ENCODE data around the gene SLC2A3. TPM values are rescaled to one million over a fixed set of nuclear protein-coding genes. Genes with fewer than 3 reads are reported as not detected.
"Not testable (repeated sequence)": the region's sequence is repeated elsewhere in the genome, so short reads cannot be mapped to it uniquely, and the experiment has no call there.

The SLC2A3 gene
- total RNA-seq, 2 experiments from 2014 or later = 310 to 315 TPM

- CTCF ChIA-PET = interaction anchor here (0.6 to 3.3 kb wide), 9 partner anchors 10 to 330 kb away, joined by 3 to 47 read pairs (median 3); partner anchors contain the start of gene SLC2A3
- Mint-ChIP-seq H3K27me3 (no peaks in the 10 kb centered on the region), H3K36me3 (peaks cover 12% of the 10 kb centered on the region), H3K9me3 (no peaks in the 10 kb centered on the region), H3K27ac (peak overlapping the region; percentile 98), H3K4me3 (peak overlapping the region; percentile 77), H3K4me1 (ENCODE audit: low read depth) (peaks cover 34% of the 10 kb centered on the region)
- DNase-seq = peak; percentile 92
- intact Hi-C loops (cut with micrococcal nuclease) = loop anchor here (1.0 kb wide), 4 partner anchors 10 to 56 kb away; partner anchors contain the start of gene SLC2A3
- POLR2A ChIA-PET = interaction anchor here (0.7 to 11.1 kb wide), 12 partner anchors 11 to 112 kb away, joined by 3 to 185 read pairs (median 4); partner anchors contain the start of gene SLC2A3
These were observed 34.7 kb upstream of the SLC2A3 start for GRCh38 chr12:7970475-7971252.

- intact Hi-C loops (cut with micrococcal nuclease) = no loop called here
- ChIA-PET CTCF (interaction anchor here (1.2 kb wide), 1 partner anchor 33 kb away, joined by 3 read pairs; no protein-coding TSS in a partner anchor), POLR2A (interaction anchor here (0.6 to 11.1 kb wide), 2 partner anchors 32 to 1177 kb away, joined by 3 to 185 read pairs; partner anchors contain the start of genes CD4 and SLC2A3)
- peaks cover 16% of the 10 kb centered on the region for H3K36me3 Mint-ChIP-seq
- DNase-seq = peak; percentile 61
- H3K9me3 Mint-ChIP-seq = no peaks in the 10 kb centered on the region
- H3K27me3 Mint-ChIP-seq = no peaks in the 10 kb centered on the region
- H3K4me3 Mint-ChIP-seq = peak overlapping the region; percentile 54
- H3K4me1 Mint-ChIP-seq (ENCODE audit: low read depth) = peaks cover 32% of the 10 kb centered on the region
- H3K27ac Mint-ChIP-seq = peak overlapping the region; percentile 65
These were observed 30.6 kb upstream of the SLC2A3 start for GRCh38 chr12:7966563-7966962.

- DNase-seq; H3K27me3 Mint-ChIP-seq; H3K9me3 Mint-ChIP-seq; H3K4me3 Mint-ChIP-seq; H3K27ac Mint-ChIP-seq; intact Hi-C loops (cut with micrococcal nuclease): not testable (repeated sequence)
- Mint-ChIP-seq H3K4me1 (ENCODE audit: low read depth) (peaks cover 28% of the 10 kb centered on the region), H3K36me3 (peaks cover 11% of the 10 kb centered on the region)
- CTCF ChIA-PET = interaction anchor here (0.6 to 2.1 kb wide), 3 partner anchors 30 to 119 kb away, joined by 3 to 12 read pairs (median 3); no protein-coding TSS in a partner anchor
- POLR2A ChIA-PET = interaction anchor here (0.5 to 11.1 kb wide), 2 partner anchors 30 to 1451 kb away, joined by 3 to 185 read pairs; partner anchors contain the start of gene SLC2A3
These were observed 28.7 kb upstream of the SLC2A3 start for GRCh38 chr12:7964669-7965068.

GRCh38 chr12:7961395-7962178, 25.6 kb upstream of the SLC2A3 start:
- H3K27ac Mint-ChIP-seq = peak overlapping the region; percentile 74
- intact Hi-C loops (cut with micrococcal nuclease) = no loop called here
- H3K27me3 Mint-ChIP-seq = no peaks in the 10 kb centered on the region
- no peak for DNase-seq
- H3K9me3 Mint-ChIP-seq = no peaks in the 10 kb centered on the region
- peaks cover 33% of the 10 kb centered on the region for H3K4me1 Mint-ChIP-seq (ENCODE audit: low read depth)
- peaks cover 4% of the 10 kb centered on the region for H3K36me3 Mint-ChIP-seq
- ChIA-PET POLR2A (interaction anchor here (1.2 to 6.9 kb wide), 7 partner anchors 9 to 66 kb away, joined by 4 to 254 read pairs (median 5); partner anchors contain the start of gene SLC2A3), CTCF (interaction anchor here (0.6 to 4.6 kb wide), 8 partner anchors 9 to 120 kb away, joined by 3 to 161 read pairs (median 8); partner anchors contain the start of genes C3AR1 and SLC2A3)
- H3K4me3 Mint-ChIP-seq = peak overlapping the region; percentile 87

GRCh38 chr12:7959701-7960121, 23.7 kb upstream of the SLC2A3 start:
- CTCF ChIA-PET = interaction anchor here (1.1 to 4.6 kb wide), 6 partner anchors 11 to 123 kb away, joined by 3 to 161 read pairs (median 20); partner anchors contain the start of gene SLC2A3
- Mint-ChIP-seq H3K4me1 (ENCODE audit: low read depth) (peaks cover 33% of the 10 kb centered on the region), H3K9me3 (no peaks in the 10 kb centered on the region), H3K27ac (peak overlapping the region; percentile 94), H3K27me3 (no peaks in the 10 kb centered on the region), H3K4me3 (peak overlapping the region; percentile 87), H3K36me3 (peaks cover 4% of the 10 kb centered on the region)
- POLR2A ChIA-PET = interaction anchor here (1.1 to 6.9 kb wide), 6 partner anchors 11 to 67 kb away, joined by 3 to 254 read pairs (median 8); partner anchors contain the start of gene SLC2A3
- peak; percentile 68 for DNase-seq
- intact Hi-C loops (cut with micrococcal nuclease) = loop anchor here (1.0 kb wide), 4 partner anchors 12 to 67 kb away; partner anchors contain the start of gene SLC2A3

- ChIA-PET POLR2A (interaction anchor here (1.6 to 6.9 kb wide), 4 partner anchors 11 to 68 kb away, joined by 5 to 254 read pairs (median 36); partner anchors contain the start of gene SLC2A3), CTCF (interaction anchor here (1.1 to 4.6 kb wide), 5 partner anchors 11 to 123 kb away, joined by 3 to 161 read pairs (median 31); partner anchors contain the start of gene SLC2A3)
- no peak for DNase-seq
- peak overlapping the region; percentile 87 for H3K4me3 Mint-ChIP-seq
- no peaks in the 10 kb centered on the region for H3K9me3 Mint-ChIP-seq
- intact Hi-C loops (cut with micrococcal nuclease) = no loop called here
- H3K27ac Mint-ChIP-seq = peak overlapping the region; percentile 94
- H3K36me3 Mint-ChIP-seq = peaks cover 2% of the 10 kb centered on the region
- H3K4me1 Mint-ChIP-seq (ENCODE audit: low read depth) = peaks cover 33% of the 10 kb centered on the region
- no peaks in the 10 kb centered on the region for H3K27me3 Mint-ChIP-seq
These were observed 23.3 kb upstream of the SLC2A3 start for GRCh38 chr12:7959278-7959677.

GRCh38 chr12:7954877-7955276, 18.9 kb upstream of the SLC2A3 start:
- POLR2A ChIA-PET; H3K27ac Mint-ChIP-seq; H3K27me3 Mint-ChIP-seq; H3K9me3 Mint-ChIP-seq; H3K4me3 Mint-ChIP-seq; DNase-seq; CTCF ChIA-PET; H3K36me3 Mint-ChIP-seq; intact Hi-C loops (cut with micrococcal nuclease): not testable (repeated sequence)
- peaks cover 20% of the 10 kb centered on the region for H3K4me1 Mint-ChIP-seq (ENCODE audit: low read depth)

- peaks cover 16% of the 10 kb centered on the region for H3K4me1 Mint-ChIP-seq (ENCODE audit: low read depth)
- POLR2A ChIA-PET; H3K4me3 Mint-ChIP-seq; CTCF ChIA-PET; H3K9me3 Mint-ChIP-seq; H3K27ac Mint-ChIP-seq; intact Hi-C loops (cut with micrococcal nuclease); H3K36me3 Mint-ChIP-seq; DNase-seq; H3K27me3 Mint-ChIP-seq: not testable (repeated sequence)
These were observed 18.4 kb upstream of the SLC2A3 start for GRCh38 chr12:7954418-7954817.

GRCh38 chr12:7953912-7954311, 17.9 kb upstream of the SLC2A3 start:
- H3K9me3 Mint-ChIP-seq; CTCF ChIA-PET; H3K4me3 Mint-ChIP-seq; H3K36me3 Mint-ChIP-seq; intact Hi-C loops (cut with micrococcal nuclease); POLR2A ChIA-PET; H3K27me3 Mint-ChIP-seq; DNase-seq; H3K27ac Mint-ChIP-seq: not testable (repeated sequence)
- peaks cover 11% of the 10 kb centered on the region for H3K4me1 Mint-ChIP-seq (ENCODE audit: low read depth)

GRCh38 chr12:7951671-7952070, 15.7 kb upstream of the SLC2A3 start:
- POLR2A ChIA-PET = no interaction called here
- intact Hi-C loops (cut with micrococcal nuclease) = no loop called here
- Mint-ChIP-seq H3K4me3 (no peak overlapping the region), H3K36me3 (no peaks in the 10 kb centered on the region), H3K27me3 (no peaks in the 10 kb centered on the region), H3K4me1 (ENCODE audit: low read depth) (no peaks in the 10 kb centered on the region), H3K9me3 (no peaks in the 10 kb centered on the region), H3K27ac (no peak overlapping the region)
- DNase-seq = no peak
- CTCF ChIA-PET = no interaction called here

- H3K9me3 Mint-ChIP-seq; H3K27me3 Mint-ChIP-seq; H3K27ac Mint-ChIP-seq; H3K4me1 Mint-ChIP-seq (ENCODE audit: low read depth); H3K4me3 Mint-ChIP-seq; DNase-seq; H3K36me3 Mint-ChIP-seq; POLR2A ChIA-PET; intact Hi-C loops (cut with micrococcal nuclease): not testable (repeated sequence)
- CTCF ChIA-PET = interaction anchor here (0.6 kb wide), 1 partner anchor 11 kb away, joined by 3 read pairs; no protein-coding TSS in a partner anchor
These were observed 14.4 kb upstream of the SLC2A3 start for GRCh38 chr12:7950230-7950943.

All from activated CD4-positive, alpha-beta memory T cell treated with anti-CD3 and anti-CD28 coated beads for 36 hours (primary cell).